Retinal pigment epithelial cell (primary cell): ENCODE results near the gene CNPY1.

Experiments
- DNase-seq: peaks from one replicate; pipeline ENCODE4 v3.0.0-alpha.2; 2010; ENCODE audit warnings: low read depth
- H3K4me3 ChIP-seq: 2 replicates; pipeline ENCODE4 v1.5.1; 2011; ENCODE audit warnings: mild to moderate bottlenecking, low read length, control low read depth, moderate library complexity
- TF ChIP-seq, protein P1 (sequence below): conservative IDR thresholded peaks from 2 replicates; pipeline ENCODE4 v1.5.1; 2011; ENCODE audit warnings: low read depth, low read length, control low read depth, inconsistent platforms

Gene CNPY1

GRCh38 chr7:155589001-155589980, 42.9 kb upstream of the CNPY1 start:
- no peak overlapping the region for H3K4me3 ChIP-seq
- DNase-seq, result no peak
- TF ChIP-seq, protein P1, sequence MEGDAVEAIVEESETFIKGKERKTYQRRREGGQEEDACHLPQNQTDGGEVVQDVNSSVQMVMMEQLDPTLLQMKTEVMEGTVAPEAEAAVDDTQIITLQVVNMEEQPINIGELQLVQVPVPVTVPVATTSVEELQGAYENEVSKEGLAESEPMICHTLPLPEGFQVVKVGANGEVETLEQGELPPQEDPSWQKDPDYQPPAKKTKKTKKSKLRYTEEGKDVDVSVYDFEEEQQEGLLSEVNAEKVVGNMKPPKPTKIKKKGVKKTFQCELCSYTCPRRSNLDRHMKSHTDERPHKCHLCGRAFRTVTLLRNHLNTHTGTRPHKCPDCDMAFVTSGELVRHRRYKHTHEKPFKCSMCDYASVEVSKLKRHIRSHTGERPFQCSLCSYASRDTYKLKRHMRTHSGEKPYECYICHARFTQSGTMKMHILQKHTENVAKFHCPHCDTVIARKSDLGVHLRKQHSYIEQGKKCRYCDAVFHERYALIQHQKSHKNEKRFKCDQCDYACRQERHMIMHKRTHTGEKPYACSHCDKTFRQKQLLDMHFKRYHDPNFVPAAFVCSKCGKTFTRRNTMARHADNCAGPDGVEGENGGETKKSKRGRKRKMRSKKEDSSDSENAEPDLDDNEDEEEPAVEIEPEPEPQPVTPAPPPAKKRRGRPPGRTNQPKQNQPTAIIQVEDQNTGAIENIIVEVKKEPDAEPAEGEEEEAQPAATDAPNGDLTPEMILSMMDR, result no peak

DNA sequence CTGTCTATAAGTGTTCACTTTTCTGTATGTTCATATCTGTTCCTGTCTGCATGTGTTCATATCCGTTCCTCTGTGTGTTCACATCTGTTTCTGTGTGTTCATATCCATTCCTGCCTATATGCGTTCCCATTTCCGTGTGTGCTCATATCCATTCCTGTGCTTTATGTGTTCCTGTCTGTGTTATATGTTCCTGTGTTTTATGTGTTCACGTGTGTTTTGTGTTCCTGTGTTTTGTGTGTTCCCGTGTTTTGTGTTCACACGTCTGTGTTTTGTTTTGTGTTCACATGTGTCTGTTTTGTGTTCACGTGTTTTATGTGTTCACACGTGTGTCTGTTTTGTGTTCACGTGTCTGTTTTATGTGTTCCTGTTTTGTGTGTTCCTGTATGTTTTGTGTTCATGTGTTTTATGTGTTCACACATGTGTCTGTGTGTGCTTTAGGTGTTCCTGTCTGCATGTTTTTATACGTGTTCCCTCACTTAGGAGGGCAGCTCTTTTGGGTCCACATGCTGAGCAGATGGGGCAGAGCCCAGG, 42.2 kb upstream of the CNPY1 start:
- H3K4me3 ChIP-seq, result no peak overlapping the region
- TF ChIP-seq, protein P1, result no peak

GRCh38 chr7:155587486-155587885, 41.1 kb upstream of the CNPY1 start:
- TF ChIP-seq, protein P1, result no peak
- DNase-seq, result no peak
- H3K4me3 ChIP-seq, result no peak overlapping the region

More for the DNA sequence above, 42.2 kb upstream of the CNPY1 start:
- no peak for DNase-seq

DNA sequence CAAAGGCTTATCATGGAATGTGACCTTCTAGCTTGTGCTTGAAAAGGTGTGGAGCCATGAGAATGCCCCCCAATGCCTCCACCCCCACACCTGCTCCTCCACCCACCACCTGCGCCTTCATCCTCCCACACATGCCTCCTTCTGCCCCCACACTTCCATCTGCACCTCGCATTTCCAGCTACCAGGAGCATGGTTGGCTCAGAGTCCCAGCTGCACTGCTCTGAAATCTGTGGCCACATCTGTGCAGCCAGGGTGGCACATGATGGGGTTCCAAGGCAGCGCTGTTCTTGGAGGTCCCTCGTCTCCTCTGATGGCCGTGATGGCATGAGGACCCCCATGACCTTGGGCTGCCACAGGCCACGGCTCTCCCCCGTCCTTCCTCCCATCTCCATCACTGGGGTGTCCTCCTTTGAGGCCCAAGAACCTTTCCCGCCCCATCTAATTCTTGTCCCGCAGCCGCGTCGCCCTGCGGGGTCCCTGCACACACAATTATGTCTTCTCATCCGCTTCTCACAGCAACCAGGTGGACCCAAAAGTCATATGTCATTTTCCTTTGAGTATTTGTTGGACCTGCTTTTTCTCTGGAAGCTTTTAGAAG, 40.6 kb upstream of the CNPY1 start:
- TF ChIP-seq, protein P1, result no peak
- no peak for DNase-seq

DNA sequence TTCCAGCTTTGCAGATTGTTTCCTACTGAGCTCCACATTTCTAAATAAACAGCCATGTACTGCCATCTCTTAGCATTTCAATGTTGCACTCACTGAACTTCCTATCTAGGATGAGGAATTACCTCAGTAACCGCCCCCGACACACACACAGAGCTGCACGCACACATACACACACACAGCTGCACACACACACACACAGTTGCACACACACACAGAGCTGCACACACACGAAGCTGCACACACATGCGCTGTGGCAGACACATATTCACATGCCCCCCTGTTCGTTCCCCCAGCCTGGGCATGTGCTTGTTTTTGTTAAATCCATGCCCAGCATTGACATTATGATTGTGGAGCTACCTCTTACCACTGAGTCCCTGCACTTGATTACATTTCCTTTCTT, 39.6 kb upstream of the CNPY1 start:
- H3K4me3 ChIP-seq, result no peak overlapping the region
- DNase-seq, result no peak
- TF ChIP-seq, protein P1, result no peak

More for the DNA sequence above, 40.6 kb upstream of the CNPY1 start:
- no peak overlapping the region for H3K4me3 ChIP-seq

- no peak for DNase-seq
- TF ChIP-seq, protein P1, result no peak
- H3K4me3 ChIP-seq, result no peak overlapping the region
These were observed 39.2 kb upstream of the CNPY1 start for GRCh38 chr7:155585532-155585895.
